ENCODE measurements around the gene IGDCC3. TPM values are rescaled to one million over a fixed set of nuclear protein-coding genes. Genes with fewer than 3 reads are reported as not detected.

Gene IGDCC3
- 0.13 TPM in 1 of 2 replicates, not detected in the other for total RNA-seq (2014; rRNA removed; shearing (Covaris generic))
- 0.11 TPM in 1 of 2 replicates, not detected in the other for polyA plus RNA-seq (2016; fragmentation: Nextera tagmentation; extraction: Ambion mirVana)

DNA sequence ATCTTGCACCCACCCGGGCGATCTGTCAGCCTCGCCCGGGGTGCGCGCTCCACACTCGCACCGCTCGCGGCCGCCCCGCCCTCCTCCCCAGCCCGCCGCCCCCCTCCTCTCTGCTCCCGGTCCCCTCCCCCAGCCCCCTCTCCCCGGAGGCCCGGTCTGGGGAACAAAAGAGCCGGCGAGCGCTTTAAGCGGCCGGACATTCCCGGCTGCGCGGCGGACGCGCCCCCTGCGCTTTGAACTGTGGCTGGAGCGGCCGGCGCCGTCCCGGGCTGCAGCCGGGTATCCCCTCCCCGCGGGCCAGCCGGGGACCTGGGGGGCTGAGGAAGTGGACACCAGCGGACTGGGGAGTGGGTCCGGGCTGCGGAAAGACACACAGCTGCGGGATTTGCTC lies at the start of gene IGDCC3:
Gene IGDCC3 (minus strand): TSS at position 27 of the 391 bp plus-strand sequence. CDS start 214 bp downstream, outside the sequence.
- Histone ChIP-seq H3K9ac (no peak within 1 kb of the TSS), H3K4me1 (ENCODE audit: insufficient read depth) (no peaks in the 10 kb centered on the region), H3K4me2 (ENCODE audit: unreplicated experiment) (peak within 1 kb of the TSS; percentile 82), H3K27ac (no peak within 1 kb of the TSS), H3F3A (ENCODE audit: insufficient read depth) (no peaks in the 10 kb centered on the region), H2AFZ (peak within 1 kb of the TSS; percentile 68), H3K9me3 (ENCODE audit: low read depth) (no peaks in the 10 kb centered on the region), H3K79me2 (ENCODE audit: insufficient read depth) (no peaks in the 10 kb centered on the region), H3K27me3 (replicated peaks; ENCODE audit: insufficient read depth) (peaks cover 74% of the 10 kb centered on the region), H3K9me2 (ENCODE audit: insufficient read depth) (no peaks in the 10 kb centered on the region), H3K36me3 (ENCODE audit: low read depth) (no peaks in the 10 kb centered on the region), H4K20me1 (ENCODE audit: insufficient read depth) (no peaks in the 10 kb centered on the region), H3K4me3 (peak within 1 kb of the TSS; percentile 69)
- in situ Hi-C loops (cut with MboI), result no loop called here
- DNase-seq, result peak; percentile 13
- WGBS, 2 experiments (ENCODE audit: low coverage in 1 of 2, low lambda C conversion rate in 2 of 2, missing lambda C conversion rate in 2 of 2), result 1% methylated on average over 19 to 39 of the region's 42 CpGs
- no peak for TF ChIP-seq EZH2 (IDR thresholded peaks at IDR 0.05; ENCODE audit: insufficient read depth, poor library complexity, severe bottlenecking)
- no peak for TF ChIP-seq EZH2phosphoT487 (IDR thresholded peaks at IDR 0.05; ENCODE audit: insufficient read depth, low read depth)

GRCh38 chr15:65426216-65426853 lies 48.5 kb upstream of the IGDCC3 start:
- Histone ChIP-seq H2AFZ (no peak overlapping the region), H3K79me2 (ENCODE audit: insufficient read depth) (no peaks in the 10 kb centered on the region), H3K27me3 (replicated peaks; ENCODE audit: insufficient read depth) (peaks cover 10% of the 10 kb centered on the region), H3K9me3 (ENCODE audit: low read depth) (no peaks in the 10 kb centered on the region), H3K9me2 (ENCODE audit: insufficient read depth) (no peaks in the 10 kb centered on the region), H3K4me1 (ENCODE audit: insufficient read depth) (peaks cover 5% of the 10 kb centered on the region), H3K27ac (no peak overlapping the region), H3K36me3 (ENCODE audit: low read depth) (no peaks in the 10 kb centered on the region), H4K20me1 (ENCODE audit: insufficient read depth) (no peaks in the 10 kb centered on the region), H3K4me2 (ENCODE audit: unreplicated experiment) (no peak overlapping the region), H3K4me3 (no peak overlapping the region), H3F3A (ENCODE audit: insufficient read depth) (no peaks in the 10 kb centered on the region), H3K9ac (no peak overlapping the region)
- DNase-seq, result no peak
- in situ Hi-C loops (cut with MboI), result no loop called here
- 76 to 84% methylated on average over 2 of the region's 2 CpGs for WGBS, 2 experiments (ENCODE audit: low coverage in 1 of 2, low lambda C conversion rate in 2 of 2, missing lambda C conversion rate in 2 of 2)
- TF ChIP-seq EZH2phosphoT487 (IDR thresholded peaks at IDR 0.05; ENCODE audit: insufficient read depth, low read depth) (no peak), EZH2 (IDR thresholded peaks at IDR 0.05; ENCODE audit: insufficient read depth, poor library complexity, severe bottlenecking) (no peak)

DNA sequence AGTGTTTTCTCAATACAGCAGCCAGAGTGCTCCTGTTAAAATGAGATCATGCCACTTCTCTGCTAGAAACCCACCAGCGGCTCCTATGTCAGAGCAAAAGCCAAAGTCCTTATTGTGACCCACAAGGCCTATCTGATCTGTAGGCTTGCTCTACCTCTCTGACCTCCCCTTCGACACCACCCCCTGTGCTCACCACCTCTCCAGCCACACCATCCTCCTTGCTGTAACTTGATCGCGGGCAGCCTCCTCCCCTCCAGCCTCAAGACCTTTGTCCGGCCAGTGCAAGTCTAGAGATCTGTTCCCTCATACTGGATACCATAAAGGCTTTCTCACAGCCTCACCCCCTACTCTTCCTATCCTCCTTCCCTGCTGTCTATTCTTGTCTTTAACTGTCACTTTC lies 46.9 kb upstream of the IGDCC3 start:
- Histone ChIP-seq H3K79me2 (ENCODE audit: insufficient read depth) (no peaks in the 10 kb centered on the region), H3K4me2 (ENCODE audit: unreplicated experiment) (no peak overlapping the region), H3K27me3 (replicated peaks; ENCODE audit: insufficient read depth) (peaks cover 14% of the 10 kb centered on the region), H4K20me1 (ENCODE audit: insufficient read depth) (no peaks in the 10 kb centered on the region), H3K9ac (no peak overlapping the region), H3K4me1 (ENCODE audit: insufficient read depth) (peaks cover 10% of the 10 kb centered on the region), H3K9me2 (ENCODE audit: insufficient read depth) (no peaks in the 10 kb centered on the region), H3K36me3 (ENCODE audit: low read depth) (no peaks in the 10 kb centered on the region), H3K9me3 (ENCODE audit: low read depth) (no peaks in the 10 kb centered on the region), H2AFZ (no peak overlapping the region), H3K4me3 (no peak overlapping the region), H3K27ac (no peak overlapping the region), H3F3A (ENCODE audit: insufficient read depth) (no peaks in the 10 kb centered on the region)
- WGBS, 2 experiments (ENCODE audit: low coverage in 1 of 2, low lambda C conversion rate in 2 of 2, missing lambda C conversion rate in 2 of 2), result 74 to 76% methylated on average over 5 of the region's 5 CpGs
- in situ Hi-C loops (cut with MboI), result no loop called here
- TF ChIP-seq EZH2 (IDR thresholded peaks at IDR 0.05; ENCODE audit: insufficient read depth, poor library complexity, severe bottlenecking) (no peak), EZH2phosphoT487 (IDR thresholded peaks at IDR 0.05; ENCODE audit: insufficient read depth, low read depth) (no peak)
- no peak for DNase-seq

DNA sequence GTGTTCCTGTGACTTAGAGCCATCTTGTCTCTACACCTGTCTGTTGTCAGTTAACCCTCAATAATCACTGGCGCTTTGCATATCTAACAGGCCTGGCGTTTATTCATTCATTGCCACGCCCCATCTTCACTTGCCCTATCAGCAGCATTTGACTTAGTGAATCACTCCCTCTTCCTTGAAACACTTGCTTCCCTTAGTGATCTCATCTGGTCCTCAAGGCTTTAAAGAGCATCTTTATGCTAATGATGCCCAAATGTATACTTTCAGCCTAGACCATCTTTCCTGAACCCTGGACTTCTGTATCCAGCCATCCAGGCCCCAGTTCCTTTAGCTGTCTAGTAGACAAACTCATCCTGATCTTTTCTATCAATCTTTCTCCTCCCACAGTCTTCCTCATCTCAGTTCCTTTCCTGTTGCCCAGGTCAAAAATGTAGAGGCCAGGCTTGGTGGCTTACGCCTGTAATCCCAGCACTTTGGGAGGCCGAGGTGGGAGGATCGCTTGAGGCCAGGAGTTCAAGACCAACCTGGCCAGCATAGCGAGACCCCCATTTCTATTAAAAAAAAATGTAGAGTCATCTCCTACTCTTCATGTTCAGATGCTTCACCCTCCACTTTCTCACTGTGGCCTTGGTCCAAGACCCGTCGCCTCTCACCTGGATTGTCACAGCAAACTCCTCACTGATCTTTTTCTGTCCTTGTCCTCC lies 46.3 kb upstream of the IGDCC3 start:
- no peaks in the 10 kb centered on the region for H4K20me1 ChIP-seq (ENCODE audit: insufficient read depth)
- no peak overlapping the region for H2AFZ ChIP-seq
- no peak overlapping the region for H3K27ac ChIP-seq
- no peaks in the 10 kb centered on the region for H3F3A ChIP-seq (ENCODE audit: insufficient read depth)
- no peak overlapping the region for H3K4me3 ChIP-seq
- H3K9me3 ChIP-seq (ENCODE audit: low read depth), result no peaks in the 10 kb centered on the region
- peaks cover 10% of the 10 kb centered on the region for H3K4me1 ChIP-seq (ENCODE audit: insufficient read depth)
- H3K9me2 ChIP-seq (ENCODE audit: insufficient read depth), result no peaks in the 10 kb centered on the region
- peaks cover 14% of the 10 kb centered on the region for H3K27me3 ChIP-seq (replicated peaks; ENCODE audit: insufficient read depth)
- peak; percentile 68 for DNase-seq
- H3K79me2 ChIP-seq (ENCODE audit: insufficient read depth), result no peaks in the 10 kb centered on the region
- TF ChIP-seq EZH2 (IDR thresholded peaks at IDR 0.05; ENCODE audit: insufficient read depth, poor library complexity, severe bottlenecking) (no peak), EZH2phosphoT487 (IDR thresholded peaks at IDR 0.05; ENCODE audit: insufficient read depth, low read depth) (no peak)
- H3K9ac ChIP-seq, result no peak overlapping the region
- WGBS, 2 experiments (ENCODE audit: low coverage in 1 of 2, low lambda C conversion rate in 2 of 2, missing lambda C conversion rate in 2 of 2), result 76 to 85% methylated on average over 9 of the region's 9 CpGs
- in situ Hi-C loops (cut with MboI), result no loop called here
- H3K36me3 ChIP-seq (ENCODE audit: low read depth), result no peaks in the 10 kb centered on the region
- no peak overlapping the region for H3K4me2 ChIP-seq (ENCODE audit: unreplicated experiment)
